Fibroblast of villous mesenchyme (primary cell): ENCODE results near the gene ARHGEF28. TPM values are rescaled to one million over a fixed set of nuclear protein-coding genes. Genes with fewer than 3 reads are reported as not detected.

Experiments used
- DNase-seq: peaks from one replicate; pipeline ENCODE4 v3.0.0-alpha.2; 2010; ENCODE audit warnings: low read depth
- H3K4me3 ChIP-seq: 2 replicates; pipeline ENCODE4 v1.5.1; 2011; ENCODE audit warnings: low read depth, mild to moderate bottlenecking, low read length
- total RNA-seq: library from RNA; depleted of rRNA; stranded (reverse); fragments of >200 nt; gene quantifications from 2 replicates; pipeline ENCODE4 v1.2.3, GENCODE V29; 2012
- TF ChIP-seq, protein P1 (sequence below): IDR thresholded peaks from 2 replicates; pipeline ENCODE4 v1.5.1; 2012; ENCODE audit warnings: low read depth, mild to moderate bottlenecking, low read length; ENCODE audit not compliant: insufficient read depth

Gene ARHGEF28
- total RNA-seq, 1 donor, result 40.2 TPM

DNA sequence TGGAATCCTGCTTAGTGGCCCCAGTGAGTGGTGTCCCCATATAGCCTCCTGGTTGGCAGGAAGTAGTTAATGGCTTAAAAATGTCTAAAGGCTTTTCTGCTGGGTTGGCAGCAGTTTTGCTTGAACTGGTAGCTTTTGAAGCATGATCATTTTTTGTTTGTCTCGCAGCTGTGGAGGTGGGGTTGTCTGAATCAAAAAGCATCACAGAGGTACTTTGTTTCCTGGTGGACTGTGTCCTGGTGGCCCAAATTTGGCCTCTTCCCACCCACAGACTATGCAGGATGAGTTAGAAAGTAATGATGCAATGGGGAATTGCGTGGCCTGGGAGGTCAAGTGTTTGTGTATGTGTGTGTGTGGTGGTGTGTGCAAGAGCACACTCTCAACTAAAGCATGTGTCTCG lies 322.7 kb downstream of the ARHGEF28 start:
- peak; percentile 59 for DNase-seq
- TF ChIP-seq, protein P1, sequence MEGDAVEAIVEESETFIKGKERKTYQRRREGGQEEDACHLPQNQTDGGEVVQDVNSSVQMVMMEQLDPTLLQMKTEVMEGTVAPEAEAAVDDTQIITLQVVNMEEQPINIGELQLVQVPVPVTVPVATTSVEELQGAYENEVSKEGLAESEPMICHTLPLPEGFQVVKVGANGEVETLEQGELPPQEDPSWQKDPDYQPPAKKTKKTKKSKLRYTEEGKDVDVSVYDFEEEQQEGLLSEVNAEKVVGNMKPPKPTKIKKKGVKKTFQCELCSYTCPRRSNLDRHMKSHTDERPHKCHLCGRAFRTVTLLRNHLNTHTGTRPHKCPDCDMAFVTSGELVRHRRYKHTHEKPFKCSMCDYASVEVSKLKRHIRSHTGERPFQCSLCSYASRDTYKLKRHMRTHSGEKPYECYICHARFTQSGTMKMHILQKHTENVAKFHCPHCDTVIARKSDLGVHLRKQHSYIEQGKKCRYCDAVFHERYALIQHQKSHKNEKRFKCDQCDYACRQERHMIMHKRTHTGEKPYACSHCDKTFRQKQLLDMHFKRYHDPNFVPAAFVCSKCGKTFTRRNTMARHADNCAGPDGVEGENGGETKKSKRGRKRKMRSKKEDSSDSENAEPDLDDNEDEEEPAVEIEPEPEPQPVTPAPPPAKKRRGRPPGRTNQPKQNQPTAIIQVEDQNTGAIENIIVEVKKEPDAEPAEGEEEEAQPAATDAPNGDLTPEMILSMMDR, result no peak
- H3K4me3 ChIP-seq, result no peak overlapping the region

DNA sequence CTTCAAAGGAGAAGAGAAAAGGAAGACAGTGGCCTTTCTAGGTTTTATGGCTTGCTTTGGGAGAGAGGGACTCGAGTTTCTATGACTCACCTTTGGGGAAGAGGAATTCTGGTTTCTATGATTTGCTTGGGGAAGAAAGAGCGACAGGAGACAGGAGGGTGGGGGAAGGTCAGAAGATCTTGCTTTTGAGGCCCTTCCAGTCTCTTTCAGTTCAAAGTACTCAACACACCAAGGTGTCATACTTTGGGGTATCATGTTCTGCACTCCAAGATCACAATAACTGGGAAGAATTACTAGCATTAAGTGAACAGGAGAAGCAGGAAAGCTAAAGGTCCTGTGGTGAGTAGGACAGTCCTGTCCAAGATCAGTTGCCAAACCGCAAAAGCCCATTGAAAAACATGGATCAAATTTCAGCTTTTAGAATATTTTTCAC lies 324.5 kb downstream of the ARHGEF28 start:
- TF ChIP-seq, protein P1, result no peak
- no peak for DNase-seq
- no peak overlapping the region for H3K4me3 ChIP-seq

DNA sequence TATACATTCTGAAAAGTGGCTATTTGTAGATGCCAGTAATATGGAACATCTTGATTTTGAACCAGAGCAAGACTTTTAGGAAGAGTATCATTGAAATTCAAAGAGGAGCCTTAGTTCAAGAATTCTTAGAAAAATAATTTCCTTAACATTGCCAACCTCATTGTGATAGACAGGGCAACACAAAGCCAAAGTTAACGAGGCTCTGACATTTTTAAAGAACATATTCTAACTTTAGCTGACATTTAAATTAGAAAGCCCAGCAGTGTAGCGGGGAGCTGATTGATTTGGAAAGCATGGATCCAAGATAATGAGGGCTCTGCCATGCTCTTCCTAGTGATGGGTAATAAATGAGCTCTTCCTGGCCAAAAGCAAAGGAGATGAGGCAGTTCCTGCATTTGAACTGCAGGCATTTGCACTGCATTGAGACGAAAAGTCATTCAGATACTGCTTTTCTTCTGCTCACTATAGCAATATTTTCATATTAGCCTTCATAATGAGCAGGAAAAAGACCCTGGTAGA lies 325.0 kb downstream of the ARHGEF28 start:
- H3K4me3 ChIP-seq, result no peak overlapping the region
- DNase-seq, result no peak
- TF ChIP-seq, protein P1, result no peak

DNA sequence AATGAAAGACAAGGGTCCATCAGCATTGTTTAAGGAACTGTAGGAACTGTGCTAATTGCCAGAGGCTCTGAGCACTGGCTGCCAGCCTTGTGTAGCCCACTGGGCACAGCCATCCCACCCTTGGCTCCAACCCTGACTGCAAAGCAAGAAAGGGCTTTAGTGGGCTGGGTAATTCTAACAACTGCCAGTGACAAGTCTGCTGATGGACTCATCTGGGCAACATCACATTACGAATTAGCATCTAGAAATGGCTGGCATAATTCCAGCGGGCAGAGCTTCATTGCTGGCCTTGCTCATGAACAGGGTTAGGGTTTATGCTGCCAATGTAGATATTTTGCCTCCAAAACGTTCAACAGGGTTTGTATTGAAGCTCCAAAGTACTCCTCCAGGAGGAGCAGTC lies 326.9 kb downstream of the ARHGEF28 start:
- H3K4me3 ChIP-seq, result no peak overlapping the region
- DNase-seq, result no peak
- TF ChIP-seq, protein P1, result no peak

DNA sequence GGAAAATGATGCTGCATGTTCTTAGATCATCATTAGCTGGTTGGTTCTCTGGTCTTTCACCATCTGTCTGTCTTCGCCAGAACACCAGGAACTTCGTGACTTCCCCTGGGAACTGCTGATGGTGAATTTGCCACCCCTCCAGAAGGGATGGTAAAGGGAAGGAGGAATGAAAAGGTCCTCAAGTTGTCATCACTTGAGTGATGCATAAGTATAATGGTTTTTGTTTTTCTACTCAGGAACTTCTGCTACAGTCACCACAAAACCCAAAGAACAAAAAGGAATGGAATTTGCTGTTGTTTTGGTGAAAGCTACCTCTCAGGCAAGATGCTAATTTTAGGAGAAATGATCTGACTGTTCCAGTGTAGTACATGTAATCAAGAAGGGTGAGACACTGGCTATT lies 328.4 kb downstream of the ARHGEF28 start:
- TF ChIP-seq, protein P1, result no peak
- DNase-seq, result no peak

DNA sequence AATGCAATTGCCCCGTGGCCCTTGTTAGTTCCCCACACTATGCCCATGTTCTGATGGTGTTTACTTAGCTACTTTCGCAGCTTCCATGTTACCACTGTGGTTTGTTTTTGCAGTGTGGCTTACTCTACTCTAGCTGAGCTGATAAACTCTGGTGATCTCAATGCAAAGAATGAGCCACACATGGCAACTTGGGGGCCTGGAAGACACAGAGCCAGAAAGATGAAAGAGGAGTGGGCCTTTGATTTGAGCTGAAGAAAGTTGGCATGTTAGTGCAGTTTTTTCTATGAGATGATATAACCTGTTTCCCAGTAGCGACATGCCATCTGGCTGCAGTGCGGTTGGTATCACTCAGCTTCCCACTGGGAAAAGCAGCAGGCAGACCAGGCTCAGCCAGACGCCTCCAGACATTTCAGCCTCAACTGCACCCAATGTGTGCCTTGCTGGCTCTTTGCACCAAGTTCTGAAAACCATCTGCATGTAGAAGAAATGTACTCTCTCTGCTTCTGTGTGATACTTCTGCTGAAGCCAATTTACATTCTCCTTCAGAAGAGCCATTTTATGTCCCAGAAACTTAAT lies 329.4 kb downstream of the ARHGEF28 start:
- no peak overlapping the region for H3K4me3 ChIP-seq
- no peak for DNase-seq
- TF ChIP-seq, protein P1, result no peak

More for the DNA sequence above, 328.4 kb downstream of the ARHGEF28 start:
- no peak overlapping the region for H3K4me3 ChIP-seq
